Mucosa of stomach (tissue), 1 donor: ENCODE measurements around the gene PRRG1.
"Not testable (repeated sequence)": the region's sequence is repeated elsewhere in the genome, so short reads cannot be mapped to it uniquely, and the experiment has no call there.

ENCODE experiments used
- H3K27me3 ChIP-seq: one replicate; pipeline ENCODE4 v1.7.0; 2013; ENCODE audit warnings: mild to moderate bottlenecking, low read length; ENCODE audit not compliant: control insufficient read depth, insufficient read depth
- H3K36me3 ChIP-seq: one replicate; pipeline ENCODE4 v1.7.0; 2013; ENCODE audit warnings: low read length; ENCODE audit not compliant: control insufficient read depth, insufficient read depth
- H3K4me1 ChIP-seq: one replicate; pipeline ENCODE4 v1.7.0; 2013; ENCODE audit warnings: mild to moderate bottlenecking, low read length; ENCODE audit not compliant: control insufficient read depth, insufficient read depth
- H3K4me3 ChIP-seq: one replicate; pipeline ENCODE4 v1.7.0; 2013; ENCODE audit warnings: low read length
- H3K9ac ChIP-seq: one replicate; pipeline ENCODE4 v1.7.0; 2013; ENCODE audit warnings: mild to moderate bottlenecking, low read length, moderate library complexity
- H3K9me3 ChIP-seq: one replicate; pipeline ENCODE4 v1.7.0; 2013; ENCODE audit warnings: mild to moderate bottlenecking, low read length, moderate library complexity; ENCODE audit not compliant: control insufficient read depth
- donor health status: Pancreatic carcinoma.

PRRG1 gene

DNA sequence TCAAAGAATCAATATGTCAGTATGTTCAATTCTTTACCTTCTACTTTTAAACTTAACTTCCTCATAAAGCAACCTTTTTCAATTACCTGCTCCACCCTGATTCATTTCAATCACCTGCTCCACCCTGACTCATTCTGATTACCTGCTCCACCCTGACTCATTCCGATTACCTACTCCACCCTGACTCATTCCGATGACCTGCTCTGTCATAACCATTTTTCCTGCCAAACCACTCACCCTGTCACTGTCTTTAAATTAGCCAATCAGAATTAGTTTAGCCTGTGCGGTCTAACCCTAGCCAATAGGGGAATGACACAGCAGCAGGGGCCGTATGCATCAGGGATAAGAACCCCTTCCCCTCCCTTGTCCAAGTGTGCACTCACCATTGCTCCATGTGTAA, 135.2 kb downstream of the PRRG1 start:
- H3K4me3 ChIP-seq, result not testable (repeated sequence)

DNA sequence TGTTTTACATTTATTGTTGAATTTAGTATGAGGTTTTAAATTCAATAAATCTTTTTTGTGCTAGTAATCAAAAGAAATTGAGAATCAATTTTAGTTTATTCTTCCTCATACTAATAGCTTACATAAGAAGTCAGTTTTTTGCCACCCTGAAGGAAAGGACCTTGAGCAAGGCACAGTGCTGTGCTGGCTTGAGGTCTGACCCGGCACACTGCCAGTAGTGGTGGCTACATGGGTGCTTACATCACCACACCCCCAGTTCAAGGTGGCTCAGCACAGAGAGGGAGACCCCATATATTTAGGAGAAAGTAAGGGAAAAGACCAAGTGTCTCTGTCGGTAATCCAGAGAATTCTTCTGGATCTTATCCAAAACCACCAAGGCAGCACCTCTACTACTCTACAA, 136.3 kb downstream of the PRRG1 start:
- no peaks in the 10 kb centered on the region for H3K36me3 ChIP-seq
- no peaks in the 10 kb centered on the region for H3K4me1 ChIP-seq
- H3K9me3 ChIP-seq, result no peaks in the 10 kb centered on the region
- H3K4me3 ChIP-seq, result no peak overlapping the region
- H3K27me3 ChIP-seq, result no peaks in the 10 kb centered on the region
- no peak overlapping the region for H3K9ac ChIP-seq

More for the DNA sequence above, 135.2 kb downstream of the PRRG1 start:
- not testable (repeated sequence) for H3K36me3 ChIP-seq, H3K27me3 ChIP-seq, H3K4me1 ChIP-seq, H3K9me3 ChIP-seq, H3K9ac ChIP-seq

DNA sequence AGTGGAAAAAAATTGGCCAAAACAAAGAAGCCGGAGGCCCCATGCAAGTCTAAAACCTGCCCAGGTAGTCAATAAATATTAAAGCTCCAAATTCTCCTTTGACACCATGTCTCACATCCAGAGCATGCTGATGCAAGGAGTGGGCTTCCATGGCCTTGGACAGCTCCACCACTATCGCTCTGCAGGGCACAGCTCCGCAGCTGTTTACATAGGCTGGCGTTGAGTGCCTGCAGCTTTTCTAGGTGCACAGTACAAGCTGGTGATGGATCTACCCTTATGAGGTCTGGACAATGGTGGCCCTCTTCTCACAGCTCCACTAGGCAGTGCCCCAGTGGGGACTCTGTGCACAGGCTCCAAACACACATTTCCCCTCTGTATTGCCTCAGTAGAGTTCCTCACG, 138.1 kb downstream of the PRRG1 start:
- Histone ChIP-seq H3K9ac (no peak overlapping the region), H3K27me3 (no peaks in the 10 kb centered on the region), H3K4me3 (no peak overlapping the region), H3K36me3 (no peaks in the 10 kb centered on the region), H3K4me1 (no peaks in the 10 kb centered on the region), H3K9me3 (no peaks in the 10 kb centered on the region)

DNA sequence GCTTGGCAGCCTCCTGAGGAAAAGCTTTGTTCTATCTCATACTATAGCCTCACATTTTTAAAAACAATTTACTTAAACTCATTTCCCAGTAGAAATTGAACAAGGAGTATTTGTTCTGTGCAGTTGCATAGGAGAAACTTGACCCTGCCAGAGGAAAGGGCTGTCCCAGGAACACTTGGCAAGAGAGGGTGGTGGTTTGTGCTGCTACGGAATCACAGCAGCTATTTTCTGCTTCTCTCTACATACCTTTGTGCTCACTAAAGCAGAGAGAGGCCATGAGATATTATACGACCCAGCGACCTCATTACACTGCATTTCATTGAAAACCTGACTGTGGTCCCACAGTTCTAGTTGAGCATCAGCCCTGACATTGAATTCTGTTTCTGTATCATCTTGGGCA, 139.2 kb downstream of the PRRG1 start:
- Histone ChIP-seq H3K27me3 (no peaks in the 10 kb centered on the region), H3K4me3 (no peak overlapping the region), H3K36me3 (no peaks in the 10 kb centered on the region), H3K4me1 (no peaks in the 10 kb centered on the region), H3K9ac (no peak overlapping the region), H3K9me3 (no peaks in the 10 kb centered on the region)

DNA sequence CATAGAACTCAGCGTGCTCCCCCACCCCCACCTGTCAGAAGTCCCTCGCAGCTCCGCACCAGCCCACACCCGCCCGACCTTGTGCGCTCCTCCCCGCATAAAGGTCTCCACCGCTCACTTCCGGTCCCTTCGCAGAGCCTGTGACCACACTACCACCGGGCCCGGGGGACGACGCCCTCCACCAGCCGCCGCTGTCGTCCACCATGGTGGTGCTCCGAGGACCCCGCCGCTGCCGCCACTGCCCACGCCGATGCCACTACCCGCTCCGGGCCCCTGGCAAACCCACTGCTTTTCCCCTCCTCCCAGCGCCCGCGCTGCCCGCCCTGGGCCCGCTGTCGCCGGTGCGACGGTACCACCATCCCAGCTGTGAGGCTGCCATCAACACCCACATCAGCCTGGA, 142.5 kb downstream of the PRRG1 start:
- no peaks in the 10 kb centered on the region for H3K9me3 ChIP-seq
- H3K4me1 ChIP-seq, result no peaks in the 10 kb centered on the region
- H3K9ac ChIP-seq, result no peak overlapping the region
- no peaks in the 10 kb centered on the region for H3K27me3 ChIP-seq
- H3K4me3 ChIP-seq, result no peak overlapping the region
- no peaks in the 10 kb centered on the region for H3K36me3 ChIP-seq

DNA sequence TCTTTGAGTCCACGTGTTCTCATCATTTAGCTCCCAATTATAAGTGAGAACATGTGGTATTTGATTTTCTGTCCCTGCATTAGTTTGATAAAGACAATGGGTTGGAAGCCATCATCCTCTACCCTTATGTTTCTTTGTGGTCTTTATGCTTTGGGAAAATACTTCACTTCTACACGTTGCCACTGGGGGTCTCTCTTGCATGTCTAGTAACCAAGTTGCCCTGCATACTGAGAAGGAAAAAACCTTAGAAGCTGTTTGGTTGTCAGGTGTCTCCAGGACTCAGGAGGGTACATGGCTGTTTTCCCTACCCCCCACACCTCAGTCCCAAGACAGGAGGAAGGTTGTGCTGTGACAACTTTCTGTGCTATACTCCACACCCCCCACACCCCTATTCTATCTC, 146.6 kb downstream of the PRRG1 start:
- not testable (repeated sequence) for H3K9ac ChIP-seq, H3K4me1 ChIP-seq, H3K4me3 ChIP-seq, H3K9me3 ChIP-seq, H3K27me3 ChIP-seq, H3K36me3 ChIP-seq

DNA sequence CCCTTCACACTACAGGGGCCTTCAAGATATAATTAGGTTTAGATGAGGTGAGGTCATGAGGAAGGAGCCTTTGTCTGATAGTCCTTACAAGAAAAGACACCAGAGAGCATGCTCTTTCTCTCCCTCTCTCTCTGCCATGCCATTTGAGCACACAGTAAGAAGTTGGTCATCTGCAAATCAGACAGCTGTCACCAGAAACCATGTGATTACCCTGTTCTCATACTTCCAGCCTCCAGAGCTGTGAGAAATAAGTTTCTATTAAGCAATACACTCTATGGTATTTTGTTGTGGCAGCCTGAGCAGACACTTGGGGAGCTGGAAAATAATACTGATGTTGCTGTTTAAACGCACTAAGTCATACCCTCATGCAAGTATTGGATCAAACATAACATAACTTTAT, 148.0 kb downstream of the PRRG1 start:
- H3K36me3 ChIP-seq, H3K4me1 ChIP-seq, H3K9ac ChIP-seq, H3K9me3 ChIP-seq, H3K4me3 ChIP-seq, H3K27me3 ChIP-seq: not testable (repeated sequence)

DNA sequence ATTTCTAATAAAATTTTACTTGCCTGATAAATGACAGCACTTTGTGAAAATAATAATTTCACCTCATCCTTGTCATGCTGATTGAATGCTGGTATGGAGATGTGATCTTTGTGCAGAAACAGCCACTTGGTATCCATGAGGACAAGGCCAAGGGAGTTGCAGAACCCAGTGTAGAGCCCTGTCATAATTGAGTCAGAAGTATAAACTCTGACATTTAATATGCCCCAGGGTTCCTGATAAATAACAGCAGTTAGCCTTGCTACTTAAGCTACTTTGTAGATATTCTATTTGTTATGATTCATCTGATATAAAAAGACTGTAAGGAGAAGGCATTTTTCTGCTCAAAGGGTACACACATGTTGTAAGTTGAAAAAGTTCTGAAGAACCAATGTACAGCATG, 149.2 kb downstream of the PRRG1 start:
- H3K4me1 ChIP-seq, H3K9ac ChIP-seq: not testable (repeated sequence)

DNA sequence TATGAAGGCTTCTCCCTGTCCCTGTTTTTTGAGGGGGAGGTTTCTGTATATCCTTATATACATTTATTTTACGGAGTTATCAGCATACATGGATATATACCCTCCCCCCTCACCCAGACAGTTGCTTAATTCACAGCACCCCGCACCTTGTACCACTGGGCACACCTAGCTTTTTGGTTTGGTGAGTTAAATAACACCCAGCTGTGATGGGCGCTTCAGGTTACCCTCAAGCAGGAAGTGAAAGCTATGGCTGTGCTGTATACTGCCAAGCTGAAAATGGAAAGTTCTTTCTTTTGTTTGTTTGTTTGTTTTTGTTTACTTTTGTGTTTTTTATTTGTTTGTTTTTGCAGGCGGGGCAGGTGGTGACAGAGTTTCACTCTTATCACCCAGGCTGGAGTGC, 150.5 kb downstream of the PRRG1 start:
- H3K36me3 ChIP-seq, H3K9me3 ChIP-seq, H3K4me3 ChIP-seq, H3K9ac ChIP-seq, H3K4me1 ChIP-seq, H3K27me3 ChIP-seq: not testable (repeated sequence)

More for the DNA sequence above, 149.2 kb downstream of the PRRG1 start:
- H3K9me3 ChIP-seq, H3K27me3 ChIP-seq, H3K36me3 ChIP-seq, H3K4me3 ChIP-seq: not testable (repeated sequence)

DNA sequence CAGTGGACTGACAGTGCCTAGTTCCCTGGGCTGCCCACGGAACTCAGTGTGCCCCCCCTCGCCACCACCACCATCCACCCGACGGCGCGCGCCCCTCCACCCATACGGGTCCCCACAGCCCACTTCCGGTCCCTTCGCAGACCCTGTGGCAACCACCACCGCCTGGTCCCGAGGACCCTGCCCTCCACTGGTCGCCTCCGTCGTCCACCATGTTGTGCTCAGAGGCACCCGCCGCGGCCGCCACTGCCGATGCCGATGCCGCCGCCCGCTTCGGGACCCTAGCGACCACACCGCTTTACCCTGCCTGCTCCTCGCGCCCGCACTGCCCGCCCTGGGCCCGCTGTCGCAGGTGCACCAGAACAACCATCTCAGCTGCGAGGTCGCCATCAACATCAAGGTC, 155.8 kb downstream of the PRRG1 start:
- no peaks in the 10 kb centered on the region for H3K27me3 ChIP-seq
- H3K4me1 ChIP-seq, result no peaks in the 10 kb centered on the region
- H3K9ac ChIP-seq, result no peak overlapping the region
- no peak overlapping the region for H3K4me3 ChIP-seq
- no peaks in the 10 kb centered on the region for H3K9me3 ChIP-seq
- no peaks in the 10 kb centered on the region for H3K36me3 ChIP-seq
